ENCODE data around the gene OCA2.

DNA sequence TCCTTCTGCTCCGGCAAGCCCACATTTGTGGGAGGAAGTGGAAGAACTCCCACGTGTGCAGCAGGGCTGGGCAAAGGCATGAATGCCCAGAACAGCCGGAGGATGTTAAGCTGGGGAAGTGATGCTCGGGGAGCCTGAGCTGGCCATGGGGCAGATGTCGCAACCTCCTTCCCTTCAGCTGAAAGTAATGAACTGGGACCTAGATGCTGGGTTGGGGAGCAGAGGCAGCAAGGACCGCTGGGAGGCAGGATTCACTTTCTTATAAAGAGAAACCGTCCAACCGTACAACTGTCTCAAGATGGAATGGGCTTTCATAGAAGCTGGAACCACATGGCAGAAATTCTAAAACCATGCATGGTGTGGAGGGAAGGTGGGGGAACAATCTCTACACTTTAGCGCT, 290.9 kb downstream of the OCA2 start:
- TF ChIP-seq, protein P1, sequence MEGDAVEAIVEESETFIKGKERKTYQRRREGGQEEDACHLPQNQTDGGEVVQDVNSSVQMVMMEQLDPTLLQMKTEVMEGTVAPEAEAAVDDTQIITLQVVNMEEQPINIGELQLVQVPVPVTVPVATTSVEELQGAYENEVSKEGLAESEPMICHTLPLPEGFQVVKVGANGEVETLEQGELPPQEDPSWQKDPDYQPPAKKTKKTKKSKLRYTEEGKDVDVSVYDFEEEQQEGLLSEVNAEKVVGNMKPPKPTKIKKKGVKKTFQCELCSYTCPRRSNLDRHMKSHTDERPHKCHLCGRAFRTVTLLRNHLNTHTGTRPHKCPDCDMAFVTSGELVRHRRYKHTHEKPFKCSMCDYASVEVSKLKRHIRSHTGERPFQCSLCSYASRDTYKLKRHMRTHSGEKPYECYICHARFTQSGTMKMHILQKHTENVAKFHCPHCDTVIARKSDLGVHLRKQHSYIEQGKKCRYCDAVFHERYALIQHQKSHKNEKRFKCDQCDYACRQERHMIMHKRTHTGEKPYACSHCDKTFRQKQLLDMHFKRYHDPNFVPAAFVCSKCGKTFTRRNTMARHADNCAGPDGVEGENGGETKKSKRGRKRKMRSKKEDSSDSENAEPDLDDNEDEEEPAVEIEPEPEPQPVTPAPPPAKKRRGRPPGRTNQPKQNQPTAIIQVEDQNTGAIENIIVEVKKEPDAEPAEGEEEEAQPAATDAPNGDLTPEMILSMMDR (IDR thresholded peaks at IDR 0.05; ENCODE audit: poor library complexity, severe bottlenecking): no peak
- TF ChIP-seq MXI1 (conservative IDR thresholded peaks at IDR 0.05; ENCODE audit: poor library complexity, severe bottlenecking): no peak

Data from neural cell (in vitro differentiated cells).